WTC11 (cell line): ENCODE results near the gene BOC. TPM values are rescaled to one million over a fixed set of nuclear protein-coding genes. Genes with fewer than 3 reads are reported as not detected.

ENCODE experiments used
- ATAC-seq: fragments of 200-7000 bp; cut with Tn5 transposase; 2 replicates; pipeline ENCODE4 v1.10.0; 2021; ENCODE audit warnings: mild to moderate bottlenecking, moderate library complexity
- CTCF ChIA-PET: fragments of 300-600 bp; sonication (Branson Sonifier 250); formaldehyde crosslinking; loops from one replicate; lab custom pipeline; 2021; ENCODE audit warnings: antibody characterized with exemption; lab: Charles Lee
- POLR2A ChIA-PET: fragments of 350-600 bp; sonication (Branson Sonifier 250); formaldehyde crosslinking; loops from one replicate; lab custom pipeline; 2021; ENCODE audit warnings: antibody characterized with exemption; lab: Charles Lee
- DNase-seq: peaks from one replicate; pipeline ENCODE4 v3.0.0; 2021; ENCODE audit warnings: low spot score
- H3K27ac Mint-ChIP-seq: 2 replicates; pipeline ENCODE4 v1.8.0; 2021; ENCODE audit warnings: mixed read lengths
- H3K27me3 Mint-ChIP-seq: 2 replicates; pipeline ENCODE4 v1.8.0; 2021; ENCODE audit warnings: low read depth, mild to moderate bottlenecking, moderate library complexity, mixed read lengths
- H3K36me3 Mint-ChIP-seq: 2 replicates; pipeline ENCODE4 v1.8.0; 2021; ENCODE audit warnings: mixed read lengths
- H3K4me1 Mint-ChIP-seq: 2 replicates; pipeline ENCODE4 v1.8.0; 2022; ENCODE audit warnings: mixed read lengths
- H3K4me3 Mint-ChIP-seq: 2 replicates; pipeline ENCODE4 v1.8.0; 2021; ENCODE audit warnings: mild to moderate bottlenecking, moderate library complexity, mixed read lengths
- H3K9me3 Mint-ChIP-seq: 2 replicates; pipeline ENCODE4 v1.8.0; 2021; ENCODE audit warnings: mixed read lengths
- AFF4 ChIP-seq: sonication (generic); formaldehyde crosslinking; IDR thresholded peaks from 2 replicates; pipeline ENCODE4 v1.8.1; 2023; ENCODE audit warnings: mild to moderate bottlenecking, missing genetic modification reagents, borderline replicate concordance
- CDX4 ChIP-seq: fragments of 250-450 bp; sonication (Bioruptor Pico); IDR thresholded peaks from 2 replicates; pipeline ENCODE4 v1.9.0; 2021; ENCODE audit warnings: moderate library complexity, mild to moderate bottlenecking, inconsistent platforms, borderline replicate concordance
- CREB1 ChIP-seq: sonication (generic); formaldehyde crosslinking; IDR thresholded peaks from 2 replicates; pipeline ENCODE4 v1.8.0; 2023; ENCODE audit warnings: mild to moderate bottlenecking, missing genetic modification reagents
- E2F5 ChIP-seq: sonication (generic); formaldehyde crosslinking; IDR thresholded peaks from 2 replicates; pipeline ENCODE4 v1.8.1; 2022; ENCODE audit warnings: mild to moderate bottlenecking, moderate library complexity, missing genetic modification reagents
- FOXK1 ChIP-seq: sonication (generic); formaldehyde crosslinking; IDR thresholded peaks from 2 replicates; pipeline ENCODE4 v1.8.0; 2022; ENCODE audit warnings: mild to moderate bottlenecking, moderate library complexity, missing genetic modification reagents
- FOXP4 ChIP-seq: sonication (generic); formaldehyde crosslinking; IDR thresholded peaks from 2 replicates; pipeline ENCODE4 v1.8.0; 2022; ENCODE audit warnings: mild to moderate bottlenecking, missing genetic modification reagents
- GABPB1 ChIP-seq: sonication (generic); formaldehyde crosslinking; IDR thresholded peaks from 2 replicates; pipeline ENCODE4 v1.8.1; 2023; ENCODE audit warnings: mild to moderate bottlenecking, missing genetic modification reagents
- GTF2I ChIP-seq: fragments of 250-450 bp; sonication (Bioruptor Pico); conservative IDR thresholded peaks from 2 replicates; pipeline ENCODE4 v1.4.0; 2021; ENCODE audit warnings: mild to moderate bottlenecking
- IRF1 ChIP-seq: sonication (generic); formaldehyde crosslinking; IDR thresholded peaks from 2 replicates; pipeline ENCODE4 v1.8.0; 2023; ENCODE audit warnings: missing genetic modification reagents
- IRF2 ChIP-seq: sonication (generic); formaldehyde crosslinking; IDR thresholded peaks from 2 replicates; pipeline ENCODE4 v1.8.0; 2022; ENCODE audit warnings: low read depth, missing genetic modification reagents, borderline replicate concordance
- KAT7 ChIP-seq: sonication (generic); formaldehyde crosslinking; IDR thresholded peaks from 2 replicates; pipeline ENCODE4 v1.8.1; 2023; ENCODE audit warnings: missing genetic modification reagents, mild to moderate bottlenecking, borderline replicate concordance
- NFATC4 ChIP-seq: fragments of 250-450 bp; sonication (Bioruptor Pico); IDR thresholded peaks from 2 replicates; pipeline ENCODE4 v1.9.0; 2021; ENCODE audit warnings: mild to moderate bottlenecking
- PREB ChIP-seq: sonication (generic); formaldehyde crosslinking; IDR thresholded peaks from 2 replicates; pipeline ENCODE4 v1.8.1; 2022; ENCODE audit warnings: mild to moderate bottlenecking, missing genetic modification reagents, moderate library complexity, borderline replicate concordance
- SMAD4 ChIP-seq: sonication (generic); formaldehyde crosslinking; IDR thresholded peaks from 2 replicates; pipeline ENCODE4 v1.8.0; 2022; ENCODE audit warnings: mild to moderate bottlenecking, missing genetic modification reagents
- SOX15 ChIP-seq: fragments of 250-450 bp; sonication (Bioruptor Pico); IDR thresholded peaks from 2 replicates; pipeline ENCODE4 v1.9.0; 2021; ENCODE audit warnings: mild to moderate bottlenecking
- TP53 ChIP-seq: sonication (generic); formaldehyde crosslinking; IDR thresholded peaks from 2 replicates; pipeline ENCODE4 v1.8.1; 2023; ENCODE audit warnings: mild to moderate bottlenecking, missing genetic modification reagents
- ZMAT4 ChIP-seq: fragments of 250-450 bp; sonication (Bioruptor Pico); IDR thresholded peaks from 2 replicates; pipeline ENCODE4 v1.9.0; 2021; ENCODE audit warnings: mild to moderate bottlenecking
- ZSCAN18 ChIP-seq: fragments of 250-450 bp; sonication (Bioruptor Pico); IDR thresholded peaks from 2 replicates; pipeline ENCODE4 v2.1.2; 2022; ENCODE audit warnings: mild to moderate bottlenecking, moderate library complexity
- total RNA-seq: library from RNA; stranded (reverse); gene quantifications from 3 replicates; pipeline ENCODE4 v1.2.3, GENCODE V29; 2021

The BOC gene
- total RNA-seq, 1 experiment from 2014 or later, result 8.0 TPM

GRCh38 chr3:113275929-113276750 lies 64.8 kb downstream of the BOC start (continued):
- TF ChIP-seq FOXP4 (CRISPR knock-in tag), result no peak
- no peak for TF ChIP-seq PREB
- no peak for TF ChIP-seq ZSCAN18 (CRISPR knock-in tag)
- TF ChIP-seq IRF1 (CRISPR knock-in tag), result no peak
- no peak for TF ChIP-seq GTF2I (CRISPR knock-in tag)
- TF ChIP-seq CREB1 (CRISPR knock-in tag), result no peak
- TF ChIP-seq KAT7 (CRISPR knock-in tag), result no peak

GRCh38 chr3:113276751-113277080 lies 65.4 kb downstream of the BOC start:
- Mint-ChIP-seq H3K4me1 (peaks cover 17% of the 10 kb centered on the region), H3K27ac (no peak overlapping the region)
- CTCF ChIA-PET, result interaction anchor here (0.9 to 4.9 kb wide), 4 partner anchors 12 to 125 kb away, joined by 3 to 36 read pairs (median 4); partner anchors contain the start of gene BOC

More at GRCh38 chr3:113276751-113277080, 65.4 kb downstream of the BOC start:
- no peak overlapping the region for H3K4me3 Mint-ChIP-seq
- no peaks in the 10 kb centered on the region; the same call in 1 of the 2 replicates for H3K36me3 Mint-ChIP-seq
- H3K9me3 Mint-ChIP-seq, result no peaks in the 10 kb centered on the region
- no peak for TF ChIP-seq ZMAT4 (CRISPR knock-in tag)
- TF ChIP-seq GABPB1 (CRISPR knock-in tag), result no peak
- no peak for TF ChIP-seq E2F5 (CRISPR knock-in tag)
- TF ChIP-seq AFF4 (CRISPR knock-in tag), result no peak
- TF ChIP-seq FOXP4 (CRISPR knock-in tag), result no peak
- TF ChIP-seq NFATC4 (CRISPR knock-in tag), result no peak
- no peak for TF ChIP-seq CDX4 (CRISPR knock-in tag)
- no peak for TF ChIP-seq SMAD4 (CRISPR knock-in tag)
- no peak for TF ChIP-seq IRF2 (CRISPR knock-in tag)
- no peak for TF ChIP-seq IRF1 (CRISPR knock-in tag)
- no peak for TF ChIP-seq CREB1 (CRISPR knock-in tag)
- no peak for TF ChIP-seq TP53 (CRISPR knock-in tag)
- TF ChIP-seq SOX15 (CRISPR knock-in tag), result no peak
- no peak for TF ChIP-seq FOXK1 (CRISPR knock-in tag)
- no peaks in the 10 kb centered on the region for H3K27me3 Mint-ChIP-seq
- ATAC-seq (no peak), DNase-seq (no peak)
- POLR2A ChIA-PET, result interaction anchor here (0.6 kb wide), 1 partner anchor 94 kb away, joined by 3 read pairs; no protein-coding TSS in a partner anchor
